GM10248 (cell line): ENCODE measurements around the gene GLRA1.
"Not testable (repeated sequence)": the region's sequence is repeated elsewhere in the genome, so short reads cannot be mapped to it uniquely, and the experiment has no call there.

Experiments
- CTCF ChIA-PET: fragments of 300-600 bp; sonication (Branson Sonifier 250); formaldehyde crosslinking; extraction: SDS; loops from one replicate; lab custom pipeline; 2021; ENCODE audit warnings: antibody characterized with exemption; lab: Yijun Ruan, JAX
- POLR2A ChIA-PET: fragments of 350-650 bp; sonication (Branson Sonifier 250); formaldehyde crosslinking; extraction: SDS; loops from one replicate; lab custom pipeline; 2020; ENCODE audit warnings: antibody characterized with exemption; lab: Yijun Ruan, JAX
- DNase-seq: peaks from one replicate; pipeline ENCODE4 v3.0.0; 2012; ENCODE audit errors: extremely low spot score
- TF ChIP-seq, protein P1 (sequence below): IDR thresholded peaks from 2 replicates; pipeline ENCODE4 v1.5.1; 2012; ENCODE audit warnings: mild to moderate bottlenecking, low read depth; ENCODE audit errors: extremely low read depth, missing control alignments, control extremely low read depth

Gene GLRA1

DNA sequence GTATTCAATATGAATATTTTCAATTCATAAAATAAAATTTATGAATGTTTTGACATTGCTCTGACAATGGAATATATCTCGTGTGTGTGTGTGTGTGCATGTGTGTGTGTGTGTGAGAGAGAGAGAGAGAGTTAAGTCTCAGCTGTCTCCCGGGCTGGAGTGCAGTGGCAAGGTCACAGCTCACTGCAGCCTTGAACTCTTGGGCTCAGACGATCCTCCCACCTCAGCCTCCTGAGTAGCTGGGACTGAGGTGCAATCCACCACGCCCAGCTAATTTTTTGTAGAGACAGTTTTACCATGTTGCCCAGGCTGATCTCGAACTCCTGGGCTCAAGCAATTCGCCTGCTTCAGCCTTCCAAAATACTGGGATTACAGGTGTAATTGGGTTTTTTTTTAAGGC is 136.8 kb downstream of the GLRA1 start:
- no peak for DNase-seq
- CTCF ChIA-PET: interaction anchor here (1.2 to 2.4 kb wide), 5 partner anchors 11 to 48 kb away, joined by 3 to 9 read pairs (median 7); no protein-coding TSS in a partner anchor
- POLR2A ChIA-PET: no interaction called here
- TF ChIP-seq, protein P1, sequence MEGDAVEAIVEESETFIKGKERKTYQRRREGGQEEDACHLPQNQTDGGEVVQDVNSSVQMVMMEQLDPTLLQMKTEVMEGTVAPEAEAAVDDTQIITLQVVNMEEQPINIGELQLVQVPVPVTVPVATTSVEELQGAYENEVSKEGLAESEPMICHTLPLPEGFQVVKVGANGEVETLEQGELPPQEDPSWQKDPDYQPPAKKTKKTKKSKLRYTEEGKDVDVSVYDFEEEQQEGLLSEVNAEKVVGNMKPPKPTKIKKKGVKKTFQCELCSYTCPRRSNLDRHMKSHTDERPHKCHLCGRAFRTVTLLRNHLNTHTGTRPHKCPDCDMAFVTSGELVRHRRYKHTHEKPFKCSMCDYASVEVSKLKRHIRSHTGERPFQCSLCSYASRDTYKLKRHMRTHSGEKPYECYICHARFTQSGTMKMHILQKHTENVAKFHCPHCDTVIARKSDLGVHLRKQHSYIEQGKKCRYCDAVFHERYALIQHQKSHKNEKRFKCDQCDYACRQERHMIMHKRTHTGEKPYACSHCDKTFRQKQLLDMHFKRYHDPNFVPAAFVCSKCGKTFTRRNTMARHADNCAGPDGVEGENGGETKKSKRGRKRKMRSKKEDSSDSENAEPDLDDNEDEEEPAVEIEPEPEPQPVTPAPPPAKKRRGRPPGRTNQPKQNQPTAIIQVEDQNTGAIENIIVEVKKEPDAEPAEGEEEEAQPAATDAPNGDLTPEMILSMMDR: no peak

DNA sequence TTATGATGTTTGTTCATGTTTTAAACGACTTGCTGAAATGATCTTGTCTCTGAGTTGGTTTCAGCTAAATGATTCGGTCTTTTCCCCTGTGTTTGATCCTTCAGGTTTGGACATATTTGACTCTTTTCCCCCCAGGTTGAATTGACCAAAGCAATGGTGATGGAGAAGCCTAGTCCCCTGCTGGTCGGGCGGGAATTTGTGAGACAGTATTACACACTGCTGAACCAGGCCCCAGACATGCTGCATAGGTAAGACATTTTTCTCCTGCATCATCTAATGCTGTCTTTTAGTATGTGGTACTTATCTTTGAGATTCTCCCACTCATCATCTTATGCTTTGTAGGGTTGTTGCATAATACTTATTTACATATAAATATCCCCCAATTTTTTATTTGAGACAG is 138.2 kb downstream of the GLRA1 start:
- DNase-seq: no peak
- CTCF ChIA-PET: interaction anchor here (1.9 kb wide), 1 partner anchor 12 kb away, joined by 7 read pairs; no protein-coding TSS in a partner anchor
- TF ChIP-seq, protein P1: no peak
- POLR2A ChIA-PET: no interaction called here

DNA sequence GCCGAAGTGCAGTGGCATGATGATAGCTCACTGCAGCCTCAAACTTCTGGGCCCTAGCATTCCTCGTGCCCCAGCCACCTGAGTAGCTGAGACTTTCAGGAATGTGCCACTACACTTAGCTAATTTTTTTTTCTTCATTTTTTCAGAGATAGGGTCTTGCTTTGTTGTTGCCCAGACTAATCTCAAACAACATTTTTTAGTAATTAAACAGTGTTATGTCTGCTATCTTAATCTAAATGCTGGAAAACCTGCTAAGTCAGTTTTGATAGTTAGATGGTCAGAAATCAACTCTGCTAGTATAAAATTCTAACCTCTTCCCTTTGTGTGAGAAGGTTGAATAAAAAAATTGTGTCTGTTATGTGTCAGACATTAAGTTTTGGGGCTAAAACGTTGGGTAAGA is 140.5 kb downstream of the GLRA1 start:
- TF ChIP-seq, protein P1: no peak
- POLR2A ChIA-PET: interaction anchor here (1.0 to 1.3 kb wide), 2 partner anchors 12 to 13 kb away, joined by 3 read pairs; partner anchors contain the start of gene G3BP1
- CTCF ChIA-PET: interaction anchor here (0.9 to 2.0 kb wide), 6 partner anchors 12 to 359 kb away, joined by 3 to 8 read pairs (median 3); partner anchors contain the start of gene G3BP1
- no peak for DNase-seq

DNA sequence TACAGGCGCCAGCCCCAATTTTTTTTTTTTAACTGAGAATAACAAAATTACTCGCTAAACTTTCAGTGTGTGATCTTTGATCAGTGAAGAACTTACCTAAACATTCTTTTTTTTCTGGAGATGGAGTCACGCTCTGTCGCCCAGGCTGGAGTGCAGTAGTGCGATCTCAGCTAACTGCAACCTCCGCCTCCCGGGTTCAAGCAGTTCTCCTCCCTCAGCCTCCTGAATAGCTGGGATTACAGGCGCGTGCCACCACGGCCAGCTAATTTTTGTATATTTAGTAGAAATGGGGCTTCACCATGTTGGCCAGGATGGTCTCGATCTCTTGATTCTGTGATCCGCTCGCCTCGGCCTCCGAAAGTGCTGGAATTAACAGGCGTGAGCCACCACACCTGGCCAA is 141.0 kb downstream of the GLRA1 start:
- ChIA-PET POLR2A (interaction anchor here (1.3 kb wide), 1 partner anchor 12 kb away, joined by 3 read pairs; the partner anchor contains the start of gene G3BP1), CTCF (interaction anchor here (0.9 to 2.0 kb wide), 4 partner anchors 12 to 359 kb away, joined by 3 to 8 read pairs (median 3); partner anchors contain the start of gene G3BP1)
- DNase-seq: not testable (repeated sequence)

DNA sequence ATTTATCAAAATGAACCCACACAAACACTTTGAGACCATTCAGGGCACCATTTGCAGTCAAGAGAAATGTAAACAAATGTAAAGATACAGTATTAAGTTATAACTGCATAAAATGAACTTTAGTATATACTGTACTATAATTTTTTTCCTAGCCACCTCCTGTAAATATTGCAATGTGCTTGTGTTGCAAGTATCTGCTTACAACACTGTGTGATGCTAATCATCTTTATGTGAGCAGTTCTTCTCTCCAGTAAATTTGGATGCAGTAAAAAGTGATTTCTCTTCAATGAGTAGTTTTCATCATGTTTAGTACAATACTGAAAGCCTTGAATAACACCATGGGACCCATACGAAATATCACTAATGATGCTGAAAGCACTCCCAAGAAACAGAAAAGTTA is 143.4 kb downstream of the GLRA1 start:
- POLR2A ChIA-PET: no interaction called here
- CTCF ChIA-PET: interaction anchor here (0.9 to 1.4 kb wide), 5 partner anchors 8 to 138 kb away, joined by 3 to 6 read pairs (median 3); partner anchors contain the start of genes ATOX1 and G3BP1
- DNase-seq: no peak
- TF ChIP-seq, protein P1: no peak

DNA sequence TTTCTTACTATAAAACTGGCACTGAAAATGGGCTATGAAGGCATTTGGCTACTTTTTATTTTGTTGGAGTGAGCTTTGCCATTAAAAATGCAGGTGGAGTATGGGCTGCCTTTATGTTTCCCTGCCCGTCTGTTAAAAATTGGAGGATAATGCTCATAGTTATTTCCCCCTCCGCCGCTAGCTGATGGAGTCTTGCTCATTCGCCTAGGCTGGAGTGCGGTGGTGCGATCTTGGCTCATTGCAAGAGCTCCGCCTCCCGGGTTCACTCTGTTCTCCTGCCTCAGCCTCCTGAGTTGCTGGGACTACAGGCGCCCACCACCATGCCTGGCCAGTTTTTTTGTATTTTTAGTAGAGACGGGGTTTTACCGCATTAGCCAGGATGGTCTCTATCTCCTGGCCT is 144.3 kb downstream of the GLRA1 start:
- ChIA-PET POLR2A (interaction anchor here (0.5 kb wide), 1 partner anchor 24 kb away, joined by 6 read pairs; no protein-coding TSS in a partner anchor), CTCF (no interaction called here)
- DNase-seq: no peak
- TF ChIP-seq, protein P1: no peak

DNA sequence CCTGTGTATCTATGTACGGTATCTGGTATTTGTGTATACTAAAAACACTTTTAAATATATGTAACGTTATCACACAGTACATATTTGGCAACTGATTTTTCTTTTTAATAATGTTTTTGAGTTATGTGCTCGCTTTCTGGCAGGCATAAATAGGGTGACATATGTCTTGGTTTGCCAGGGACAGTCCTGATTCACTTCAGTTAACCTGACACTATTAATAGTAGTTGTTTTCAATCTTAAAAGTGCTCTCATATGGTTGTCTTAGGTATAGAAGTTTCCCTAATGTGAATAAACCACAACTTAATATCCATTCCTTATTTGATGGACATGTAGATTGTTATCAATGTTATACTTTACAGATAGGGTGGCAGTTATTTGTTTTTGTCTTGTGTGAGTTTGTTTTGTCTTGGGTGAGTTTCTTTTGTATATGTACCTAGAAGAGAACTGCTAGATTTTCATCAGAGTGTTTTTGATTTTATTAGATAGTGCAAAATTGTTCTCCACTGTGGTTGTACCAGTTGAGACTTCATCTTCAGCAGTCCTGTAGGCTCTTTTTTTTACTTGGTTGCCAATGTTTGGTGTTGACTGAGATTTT is 145.0 kb downstream of the GLRA1 start:
- POLR2A ChIA-PET: no interaction called here
- CTCF ChIA-PET: no interaction called here
- DNase-seq: no peak
- TF ChIP-seq, protein P1: no peak
